Testis (tissue), 3 donors: ENCODE measurements around the gene NRG2. TPM values are rescaled to one million over a fixed set of nuclear protein-coding genes. Genes with fewer than 3 reads are reported as not detected.

Experiments
- DNase-seq: peaks from one replicate; pipeline ENCODE4 v3.0.0-alpha.2; 2019
- H3K27ac ChIP-seq, 2 donors: fragments of 200-600 bp; sonication (generic); one replicate each; pipeline ENCODE4 v1.5.1; 2019
- H3K27me3 ChIP-seq: fragments of 200-600 bp; sonication (generic); one replicate; pipeline ENCODE4 v1.5.1; 2019
- H3K36me3 ChIP-seq: fragments of 200-600 bp; sonication (generic); one replicate; pipeline ENCODE4 v1.5.1; 2017; ENCODE audit warnings: low read depth; ENCODE audit errors: missing control alignments
- H3K4me1 ChIP-seq: fragments of 200-600 bp; sonication (generic); one replicate; pipeline ENCODE4 v1.5.1; 2019
- H3K4me3 ChIP-seq, 2 donors: fragments of 200-600 bp; sonication (generic); one replicate each; pipeline ENCODE4 v1.5.1; 2017 to 2019
- H3K9me3 ChIP-seq: fragments of 200-600 bp; sonication (generic); one replicate; pipeline ENCODE4 v1.5.1; 2017
- CTCF ChIP-seq, 3 experiments: fragments of 450-650 bp in 2 of 3; fragments of 200-600 bp in 1 of 3; sonication (generic) in 1 of 3; IDR thresholded peaks; one replicate each; pipeline ENCODE4 v1.5.1; 2016 to 2019; ENCODE audit warnings: antibody characterized with exemption in 3 of 3, mild to moderate bottlenecking in 2 of 3, moderate library complexity in 1 of 3
- POLR2A ChIP-seq: fragments of 450-650 bp; IDR thresholded peaks from one replicate; pipeline ENCODE4 v1.6.1; 2017; ENCODE audit warnings: antibody characterized with exemption, mild to moderate bottlenecking, moderate library complexity
- WGBS, 2 donors: methylation state at CpG; one replicate each; pipeline ENCODE4 v1.1.5; 2018; 5-methylcytosine and 5-hydroxymethylcytosine counted together
- intact Hi-C: fragments of 100-400 bp; cut with DNase I; formaldehyde crosslinking; loops from one replicate; pipeline ENCODE4 v1.15.1; 2023; ENCODE audit warnings: low total_unique reads
- polyA plus RNA-seq: library from polyadenylated mRNA; stranded (reverse); fragments of 350-450 nt; fragmentation: Illumina TruSeq; extraction: RNeasy Lipid Tissue Mini Kit (QIAGEN cat#74804); gene quantifications from one replicate; pipeline ENCODE4 v1.2.3, GENCODE V29; 2014; ENCODE audit warnings: low read depth, low replicate concordance; ENCODE audit not compliant: insufficient read depth
- small RNA-seq, 2 donors: library from RNA; depleted of rRNA; stranded (forward); fragments of <200 nt; gene quantifications; one replicate each; pipeline ENCODE3, GENCODE V24; 2016
- total RNA-seq, 2 donors: library from RNA; depleted of rRNA; stranded (reverse); fragments of >200 nt; gene quantifications; one replicate each; pipeline ENCODE4 v1.2.3, GENCODE V29; 2016

Gene NRG2
- total and polyA plus RNA-seq, 3 donors from 2014 or later = 4.8 to 23.2 (median 13.0) TPM

GRCh38 chr5:139803978-139804377 is 239.1 kb downstream of the NRG2 start:
- Histone ChIP-seq H3K36me3 (no peaks in the 10 kb centered on the region), H3K9me3 (no peaks in the 10 kb centered on the region), H3K27ac (no peak overlapping the region), H3K4me3 (no peak overlapping the region), H3K4me1 (no peaks in the 10 kb centered on the region), H3K27me3 (no peaks in the 10 kb centered on the region)
- no peak for DNase-seq
- WGBS, 2 donors = 97% methylated on average over 2 of the region's 2 CpGs; no CpG with 5 or more reads in 1 of the 2 donors
- intact Hi-C loops = no loop called here
- TF ChIP-seq POLR2A (no peak), CTCF (IDR thresholded peaks at IDR 0.05) (no peak)

GRCh38 chr5:139799359-139799758 is 243.7 kb downstream of the NRG2 start:
- Histone ChIP-seq H3K27me3 (no peaks in the 10 kb centered on the region), H3K36me3 (no peaks in the 10 kb centered on the region), H3K27ac (no peak overlapping the region), H3K9me3 (no peaks in the 10 kb centered on the region), H3K4me1 (peaks cover 4% of the 10 kb centered on the region), H3K4me3 (no peak overlapping the region)
- no peak for DNase-seq
- TF ChIP-seq CTCF (IDR thresholded peaks at IDR 0.05) (no peak), POLR2A (no peak)
- intact Hi-C loops = loop anchor here (10.0 kb wide), 1 partner anchor 65 kb away; no protein-coding TSS in a partner anchor

GRCh38 chr5:139798883-139799282 is 244.2 kb downstream of the NRG2 start:
- Histone ChIP-seq H3K36me3 (no peaks in the 10 kb centered on the region), H3K4me1 (peaks cover 4% of the 10 kb centered on the region), H3K4me3 (no peak overlapping the region), H3K27me3 (no peaks in the 10 kb centered on the region), H3K9me3 (no peaks in the 10 kb centered on the region), H3K27ac (no peak overlapping the region)
- no peak for TF ChIP-seq POLR2A
- intact Hi-C loops = loop anchor here (10.0 kb wide), 1 partner anchor 66 kb away; no protein-coding TSS in a partner anchor
- WGBS, 2 donors = 63 to 91% methylated on average over 2 of the region's 2 CpGs
- no peak for DNase-seq

- intact Hi-C loops = loop anchor here (10.0 kb wide), 1 partner anchor 67 kb away; no protein-coding TSS in a partner anchor
These were observed 245.1 kb downstream of the NRG2 start for GRCh38 chr5:139797856-139798510.

GRCh38 chr5:139797335-139797734 is 245.8 kb downstream of the NRG2 start:
- Histone ChIP-seq H3K4me3 (no peak overlapping the region), H3K9me3 (no peaks in the 10 kb centered on the region), H3K27me3 (no peaks in the 10 kb centered on the region), H3K4me1 (peaks cover 4% of the 10 kb centered on the region), H3K27ac (no peak overlapping the region), H3K36me3 (no peaks in the 10 kb centered on the region)
- DNase-seq = no peak
- intact Hi-C loops = loop anchor here (10.0 kb wide), 1 partner anchor 67 kb away; no protein-coding TSS in a partner anchor
- 72 to 87% methylated on average over 2 to 3 of the region's 3 CpGs for WGBS, 2 donors
- TF ChIP-seq CTCF (IDR thresholded peaks at IDR 0.05) = no peak
- no peak for TF ChIP-seq POLR2A

More at GRCh38 chr5:139797856-139798510, 245.1 kb downstream of the NRG2 start:
- Histone ChIP-seq H3K27ac (no peak overlapping the region), H3K4me1 (peaks cover 4% of the 10 kb centered on the region), H3K36me3 (no peaks in the 10 kb centered on the region), H3K27me3 (no peaks in the 10 kb centered on the region), H3K9me3 (no peaks in the 10 kb centered on the region), H3K4me3 (no peak overlapping the region)
- TF ChIP-seq CTCF (IDR thresholded peaks at IDR 0.05) (no peak), POLR2A (no peak)
- 67 to 74% methylated on average over 6 to 9 of the region's 9 CpGs for WGBS, 2 donors
- DNase-seq = no peak

Small RNAs within 50 kb of the gene (small RNA-seq; reads per million reads assigned to genes)
- 0 reads per million in 2 donors for gene RF00019

Other genes with a start within 250 kb of the NRG2 start
- gene PSD2, start 247.5 kb downstream of the NRG2 start, total RNA-seq = 1 to 10 TPM; 1.9 to 2.0 TPM
- gene PSD2, start 247.5 kb downstream of the NRG2 start, polyA plus RNA-seq = 1.6 TPM
- 10 to 100 TPM; 22.9 to 26.9 TPM for gene PURA, start 70.8 kb upstream of the NRG2 start, total RNA-seq
- 9.3 TPM for gene PURA, start 70.8 kb upstream of the NRG2 start, polyA plus RNA-seq
- 10 to 100 TPM; 11.1 to 12.1 TPM for gene IGIP, start 82.6 kb upstream of the NRG2 start, total RNA-seq
- gene IGIP, start 82.6 kb upstream of the NRG2 start, polyA plus RNA-seq = 7.1 TPM
- gene CYSTM1, start 131.9 kb upstream of the NRG2 start, total RNA-seq = 10 to 100 TPM; 33.5 to 43.6 TPM
- 115 TPM for gene CYSTM1, start 131.9 kb upstream of the NRG2 start, polyA plus RNA-seq